GM10248 (cell line): ENCODE data around the gene MAP3K19.

Source experiments
- CTCF ChIA-PET: fragments of 300-600 bp; sonication (Branson Sonifier 250); formaldehyde crosslinking; extraction: SDS; loops from one replicate; lab custom pipeline; 2021; ENCODE audit warnings: antibody characterized with exemption; lab: Yijun Ruan, JAX
- POLR2A ChIA-PET: fragments of 350-650 bp; sonication (Branson Sonifier 250); formaldehyde crosslinking; extraction: SDS; loops from one replicate; lab custom pipeline; 2020; ENCODE audit warnings: antibody characterized with exemption; lab: Yijun Ruan, JAX
- DNase-seq: peaks from one replicate; pipeline ENCODE4 v3.0.0; 2012; ENCODE audit errors: extremely low spot score
- TF ChIP-seq, protein P1 (sequence below): IDR thresholded peaks from 2 replicates; pipeline ENCODE4 v1.5.1; 2012; ENCODE audit warnings: mild to moderate bottlenecking, low read depth; ENCODE audit errors: extremely low read depth, missing control alignments, control extremely low read depth

MAP3K19 gene

DNA sequence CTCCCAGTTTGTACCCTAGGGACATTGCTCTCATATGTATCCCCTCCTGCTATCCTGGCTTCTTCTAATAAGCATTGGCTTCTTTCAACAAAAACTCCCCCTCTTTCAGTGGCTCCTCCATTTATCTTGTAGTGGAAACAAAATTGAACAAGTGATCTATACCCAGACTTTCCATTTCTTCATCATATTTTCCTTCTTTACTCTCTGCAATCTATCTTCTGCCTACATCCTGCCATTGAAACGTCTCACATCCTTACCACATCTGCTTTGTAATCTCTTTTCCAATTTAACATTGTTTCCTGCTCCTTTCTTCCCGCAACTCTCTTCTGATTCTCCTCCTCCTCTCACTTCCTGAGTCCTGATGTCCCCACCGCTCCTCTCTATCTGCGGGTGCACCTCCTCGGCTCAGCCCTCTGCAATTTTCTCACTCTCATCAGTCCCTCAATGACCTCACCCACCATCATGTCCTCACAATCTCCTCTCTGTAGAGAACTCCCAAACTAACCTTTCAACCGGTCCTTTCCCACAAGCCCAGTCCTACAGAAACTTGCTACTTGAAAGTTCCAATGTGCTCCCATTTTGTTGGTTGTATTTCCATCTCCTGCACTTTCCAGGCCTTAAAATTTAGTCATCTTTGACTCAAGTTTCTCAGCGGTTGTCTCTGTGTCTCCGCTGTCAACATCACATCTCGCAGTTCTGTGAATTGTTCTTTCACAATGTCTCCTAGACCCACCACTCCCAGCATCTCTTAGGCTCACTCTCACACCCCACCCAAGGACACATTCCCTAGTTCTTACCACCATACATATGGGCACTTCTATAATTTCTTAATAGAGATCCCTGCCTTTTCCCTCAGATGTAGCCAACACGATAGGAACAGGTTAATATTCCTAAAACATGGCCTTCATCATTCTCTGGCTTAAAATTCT, 24.0 kb downstream of the MAP3K19 start:
- CTCF ChIA-PET = interaction anchor here (1.2 to 2.8 kb wide), 4 partner anchors 15 to 20 kb away, joined by 3 to 9 read pairs (median 8); no protein-coding TSS in a partner anchor
- no peak for DNase-seq
- POLR2A ChIA-PET = no interaction called here
- TF ChIP-seq, protein P1, sequence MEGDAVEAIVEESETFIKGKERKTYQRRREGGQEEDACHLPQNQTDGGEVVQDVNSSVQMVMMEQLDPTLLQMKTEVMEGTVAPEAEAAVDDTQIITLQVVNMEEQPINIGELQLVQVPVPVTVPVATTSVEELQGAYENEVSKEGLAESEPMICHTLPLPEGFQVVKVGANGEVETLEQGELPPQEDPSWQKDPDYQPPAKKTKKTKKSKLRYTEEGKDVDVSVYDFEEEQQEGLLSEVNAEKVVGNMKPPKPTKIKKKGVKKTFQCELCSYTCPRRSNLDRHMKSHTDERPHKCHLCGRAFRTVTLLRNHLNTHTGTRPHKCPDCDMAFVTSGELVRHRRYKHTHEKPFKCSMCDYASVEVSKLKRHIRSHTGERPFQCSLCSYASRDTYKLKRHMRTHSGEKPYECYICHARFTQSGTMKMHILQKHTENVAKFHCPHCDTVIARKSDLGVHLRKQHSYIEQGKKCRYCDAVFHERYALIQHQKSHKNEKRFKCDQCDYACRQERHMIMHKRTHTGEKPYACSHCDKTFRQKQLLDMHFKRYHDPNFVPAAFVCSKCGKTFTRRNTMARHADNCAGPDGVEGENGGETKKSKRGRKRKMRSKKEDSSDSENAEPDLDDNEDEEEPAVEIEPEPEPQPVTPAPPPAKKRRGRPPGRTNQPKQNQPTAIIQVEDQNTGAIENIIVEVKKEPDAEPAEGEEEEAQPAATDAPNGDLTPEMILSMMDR = no peak

GRCh38 chr2:135021618-135022017, 25.6 kb downstream of the MAP3K19 start:
- ChIA-PET CTCF (interaction anchor here (1.0 to 2.8 kb wide), 6 partner anchors 11 to 688 kb away, joined by 3 to 8 read pairs (median 4); no protein-coding TSS in a partner anchor), POLR2A (no interaction called here)
- TF ChIP-seq, protein P1 = no peak
- DNase-seq = no peak

DNA sequence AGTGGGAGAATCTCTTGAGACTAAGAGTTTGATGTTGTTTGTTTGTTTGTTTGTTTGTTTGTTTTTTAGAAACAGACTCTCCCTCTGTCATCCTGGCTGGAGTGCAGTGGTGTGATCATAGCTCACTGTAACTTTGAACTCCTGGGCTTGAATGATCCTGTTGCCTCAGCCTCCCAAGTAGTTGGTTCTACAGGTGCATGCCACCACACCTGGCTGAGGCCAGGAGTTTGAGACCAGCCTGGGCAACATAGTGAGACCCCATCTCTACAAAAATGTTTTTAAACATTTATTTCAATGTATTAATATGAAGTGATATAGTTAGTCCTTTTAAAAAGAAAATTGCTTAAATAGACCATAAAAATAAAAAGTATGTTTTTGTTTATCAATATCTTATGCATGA, 35.6 kb downstream of the MAP3K19 start:
- TF ChIP-seq, protein P1 = no peak
- ChIA-PET POLR2A (no interaction called here), CTCF (no interaction called here)
- no peak for DNase-seq

DNA sequence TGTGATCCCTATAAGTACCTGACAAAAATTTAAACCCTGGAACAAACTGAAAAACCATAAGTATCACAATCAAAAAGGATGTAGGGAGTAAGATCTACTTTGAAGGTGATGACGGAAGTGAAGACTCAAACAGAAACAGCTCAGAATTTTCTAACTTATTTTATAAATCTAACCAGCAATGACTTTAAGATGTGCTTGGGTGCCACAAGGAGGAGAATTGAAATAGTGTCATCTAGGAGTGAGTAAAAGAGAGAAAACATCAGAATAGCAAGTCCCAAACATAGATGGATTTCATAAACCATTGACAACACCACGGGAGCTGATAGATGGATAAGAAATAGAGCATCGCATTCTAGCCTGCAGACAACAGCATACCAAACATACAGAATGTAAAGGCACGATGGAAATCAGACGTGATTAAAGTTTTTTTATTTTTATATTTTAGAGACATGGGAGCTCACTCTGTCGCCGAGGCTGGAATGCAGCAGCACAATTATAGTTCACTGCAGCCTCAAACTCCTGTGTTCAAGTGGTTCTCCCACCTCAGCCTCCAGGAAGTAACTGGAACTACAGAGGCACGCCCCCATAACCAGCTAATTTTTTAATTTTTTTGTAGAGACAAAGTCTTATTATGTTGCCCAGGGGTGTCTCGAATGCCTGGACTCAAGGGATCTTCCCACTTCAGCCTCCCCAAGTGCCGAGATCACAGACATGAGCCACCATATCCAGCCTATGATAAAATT, 36.9 kb downstream of the MAP3K19 start:
- ChIA-PET POLR2A (no interaction called here), CTCF (interaction anchor here (0.9 to 1.4 kb wide), 2 partner anchors 11 to 22 kb away, joined by 3 to 4 read pairs; no protein-coding TSS in a partner anchor)
- TF ChIP-seq, protein P1 = no peak
- DNase-seq = no peak

DNA sequence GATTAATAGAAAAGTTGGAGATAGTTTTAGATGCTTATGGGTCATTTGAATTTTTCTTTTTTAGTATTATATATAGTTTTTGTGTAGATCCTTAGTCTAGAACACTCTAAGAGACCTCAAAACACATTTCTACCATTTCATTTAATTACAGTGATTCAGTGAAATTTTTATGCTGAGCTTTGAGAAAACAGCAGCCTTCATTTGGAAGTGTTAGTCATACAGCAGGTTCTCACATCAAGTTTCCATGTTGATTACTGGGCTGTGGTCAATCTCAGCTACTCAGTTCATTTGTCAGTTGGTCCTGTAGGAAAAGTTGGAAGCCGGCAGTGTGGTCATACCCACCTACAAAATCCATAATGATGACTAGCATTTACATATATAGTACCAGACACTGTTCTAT, 37.9 kb downstream of the MAP3K19 start:
- TF ChIP-seq, protein P1 = no peak
- CTCF ChIA-PET = no interaction called here
- no peak for DNase-seq
- POLR2A ChIA-PET = no interaction called here

GRCh38 chr2:135005753-135006152, 41.5 kb downstream of the MAP3K19 start:
- TF ChIP-seq, protein P1 = no peak
- no peak for DNase-seq
- CTCF ChIA-PET = interaction anchor here (1.1 to 7.9 kb wide), 10 partner anchors 11 to 1378 kb away, joined by 3 to 133 read pairs (median 8); no protein-coding TSS in a partner anchor
- POLR2A ChIA-PET = no interaction called here
